Astrocyte (in vitro differentiated cells and primary cell): ENCODE measurements around the gene PLEKHM3. TPM values are rescaled to one million over a fixed set of nuclear protein-coding genes. Genes with fewer than 3 reads are reported as not detected.

ENCODE experiments used
- DNase-seq: peaks from one replicate; pipeline ENCODE4 v3.0.0-alpha.2; 2010; ENCODE audit warnings: low read depth
- FAIRE-seq: peaks from 2 replicates; lab custom pipeline; 2011; peaks lifted over from hg19 to GRCh38; lab: Jason Lieb, UNC
- H2AFZ ChIP-seq: 2 replicates; pipeline ENCODE4 v1.6.0; 2012; ENCODE audit warnings: low read depth, low read length, inconsistent platforms
- H3K27ac ChIP-seq: 2 replicates; pipeline ENCODE4 v1.5.1; 2011; ENCODE audit warnings: low read depth, low read length, inconsistent platforms
- H3K27me3 ChIP-seq: 2 replicates; pipeline ENCODE4 v1.6.0; 2011; ENCODE audit warnings: low read length, inconsistent platforms; ENCODE audit not compliant: insufficient read depth
- H3K36me3 ChIP-seq: 2 replicates; pipeline ENCODE4 v1.5.1; 2011; ENCODE audit warnings: low read length, inconsistent platforms; ENCODE audit not compliant: insufficient read depth
- H3K4me1 ChIP-seq: 2 replicates; pipeline ENCODE4 v1.5.1; 2011; ENCODE audit warnings: low read length, inconsistent platforms; ENCODE audit not compliant: insufficient read depth
- H3K4me2 ChIP-seq: 2 replicates; pipeline ENCODE4 v1.6.0; 2012; ENCODE audit warnings: low read length, inconsistent platforms
- H3K4me3 ChIP-seq: 2 replicates; pipeline ENCODE4 v1.5.1; 2011; ENCODE audit warnings: low read depth, mild to moderate bottlenecking, low read length, inconsistent platforms; ENCODE audit not compliant: insufficient read depth
- H3K79me2 ChIP-seq: 2 replicates; pipeline ENCODE4 v1.6.0; 2012; ENCODE audit warnings: mild to moderate bottlenecking, low read length, inconsistent platforms; ENCODE audit not compliant: insufficient read depth
- H3K9ac ChIP-seq: 2 replicates; pipeline ENCODE4 v1.6.0; 2012; ENCODE audit warnings: mild to moderate bottlenecking, low read length, inconsistent platforms
- H3K9me3 ChIP-seq: 2 replicates; pipeline ENCODE4 v1.5.1; 2012; ENCODE audit warnings: low read depth, mild to moderate bottlenecking, low read length, inconsistent platforms; ENCODE audit not compliant: insufficient read depth
- H4K20me1 ChIP-seq: 2 replicates; pipeline ENCODE4 v1.6.0; 2012; ENCODE audit warnings: low read length, inconsistent platforms; ENCODE audit not compliant: insufficient read depth
- H3K27ac Mint-ChIP-seq: one replicate; pipeline ENCODE4 v1.8.0; 2021; ENCODE audit warnings: mild to moderate bottlenecking, mixed read lengths; ENCODE audit not compliant: unreplicated experiment
- H3K27me3 Mint-ChIP-seq: one replicate; pipeline ENCODE4 v1.8.0; 2021; ENCODE audit warnings: low read depth, mixed read lengths; ENCODE audit not compliant: unreplicated experiment
- H3K36me3 Mint-ChIP-seq: one replicate; pipeline ENCODE4 v1.8.0; 2021; ENCODE audit warnings: low read depth, mixed read lengths; ENCODE audit not compliant: unreplicated experiment
- H3K4me1 Mint-ChIP-seq: one replicate; pipeline ENCODE4 v1.8.0; 2021; ENCODE audit warnings: low read depth, mixed read lengths; ENCODE audit not compliant: unreplicated experiment
- H3K4me3 Mint-ChIP-seq: one replicate; pipeline ENCODE4 v1.8.0; 2021; ENCODE audit warnings: mild to moderate bottlenecking, moderate library complexity, mixed read lengths; ENCODE audit not compliant: unreplicated experiment
- H3K9me3 Mint-ChIP-seq: one replicate; pipeline ENCODE4 v1.8.0; 2021; ENCODE audit warnings: mild to moderate bottlenecking, mixed read lengths; ENCODE audit not compliant: unreplicated experiment
- EZH2 ChIP-seq: IDR thresholded peaks from 2 replicates; pipeline ENCODE4 v1.6.1; 2012; ENCODE audit warnings: mild to moderate bottlenecking, low read length, inconsistent platforms; ENCODE audit not compliant: insufficient read depth
- total RNA-seq: library from RNA; stranded (reverse); gene quantifications from 2 replicates; pipeline ENCODE4 v1.2.1, GENCODE V29; 2021
- TF ChIP-seq, protein P1 (sequence below): IDR thresholded peaks from 2 replicates; pipeline ENCODE4 v1.5.1; 2011; ENCODE audit warnings: low read depth, mild to moderate bottlenecking, inconsistent platforms, low read length, moderate library complexity; ENCODE audit not compliant: insufficient read depth

PLEKHM3 gene
- total RNA-seq, 1 donor from 2014 or later: 9.1 TPM

DNA sequence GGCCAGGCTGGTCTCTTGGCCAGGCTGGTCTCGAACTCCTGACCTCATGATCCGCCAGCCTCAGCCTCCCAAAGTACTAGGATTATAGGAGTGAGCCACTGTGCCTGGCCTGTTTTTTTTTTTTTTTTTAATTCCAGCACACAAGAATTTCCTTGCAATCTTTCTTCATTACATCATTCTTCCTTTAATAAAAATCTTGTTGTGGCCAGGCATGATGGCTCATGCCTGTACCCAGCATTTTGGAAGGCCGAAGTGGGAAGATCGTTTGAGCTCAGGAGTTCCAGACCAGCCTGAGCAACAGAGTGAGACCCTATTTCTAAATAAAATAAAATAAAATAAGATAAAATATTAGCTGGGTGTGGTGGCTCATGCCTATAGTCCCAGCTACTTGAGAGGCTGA lies 21.4 kb upstream of the PLEKHM3 start:
- Mint-ChIP-seq H3K9me3 (no peaks in the 10 kb centered on the region), H3K27ac (no peak overlapping the region), H3K4me3 (no peak overlapping the region), H3K36me3 (no peaks in the 10 kb centered on the region), H3K27me3 (no peaks in the 10 kb centered on the region), H3K4me1 (peaks cover 11% of the 10 kb centered on the region)
- H3K9ac ChIP-seq: no peak overlapping the region
- H3K27me3 ChIP-seq: no peaks in the 10 kb centered on the region
- no peak overlapping the region for H3K4me3 ChIP-seq
- no peak overlapping the region for H3K27ac ChIP-seq
- no peaks in the 10 kb centered on the region for H4K20me1 ChIP-seq
- H3K4me2 ChIP-seq: no peak overlapping the region
- H3K9me3 ChIP-seq: no peaks in the 10 kb centered on the region
- peak; percentile 34 for DNase-seq
- no peaks in the 10 kb centered on the region for H3K79me2 ChIP-seq
- no peaks in the 10 kb centered on the region for H3K36me3 ChIP-seq
- no peak for FAIRE-seq
- no peak overlapping the region for H2AFZ ChIP-seq
- TF ChIP-seq, protein P1, sequence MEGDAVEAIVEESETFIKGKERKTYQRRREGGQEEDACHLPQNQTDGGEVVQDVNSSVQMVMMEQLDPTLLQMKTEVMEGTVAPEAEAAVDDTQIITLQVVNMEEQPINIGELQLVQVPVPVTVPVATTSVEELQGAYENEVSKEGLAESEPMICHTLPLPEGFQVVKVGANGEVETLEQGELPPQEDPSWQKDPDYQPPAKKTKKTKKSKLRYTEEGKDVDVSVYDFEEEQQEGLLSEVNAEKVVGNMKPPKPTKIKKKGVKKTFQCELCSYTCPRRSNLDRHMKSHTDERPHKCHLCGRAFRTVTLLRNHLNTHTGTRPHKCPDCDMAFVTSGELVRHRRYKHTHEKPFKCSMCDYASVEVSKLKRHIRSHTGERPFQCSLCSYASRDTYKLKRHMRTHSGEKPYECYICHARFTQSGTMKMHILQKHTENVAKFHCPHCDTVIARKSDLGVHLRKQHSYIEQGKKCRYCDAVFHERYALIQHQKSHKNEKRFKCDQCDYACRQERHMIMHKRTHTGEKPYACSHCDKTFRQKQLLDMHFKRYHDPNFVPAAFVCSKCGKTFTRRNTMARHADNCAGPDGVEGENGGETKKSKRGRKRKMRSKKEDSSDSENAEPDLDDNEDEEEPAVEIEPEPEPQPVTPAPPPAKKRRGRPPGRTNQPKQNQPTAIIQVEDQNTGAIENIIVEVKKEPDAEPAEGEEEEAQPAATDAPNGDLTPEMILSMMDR: no peak
- no peak for TF ChIP-seq EZH2
- no peaks in the 10 kb centered on the region for H3K4me1 ChIP-seq

DNA sequence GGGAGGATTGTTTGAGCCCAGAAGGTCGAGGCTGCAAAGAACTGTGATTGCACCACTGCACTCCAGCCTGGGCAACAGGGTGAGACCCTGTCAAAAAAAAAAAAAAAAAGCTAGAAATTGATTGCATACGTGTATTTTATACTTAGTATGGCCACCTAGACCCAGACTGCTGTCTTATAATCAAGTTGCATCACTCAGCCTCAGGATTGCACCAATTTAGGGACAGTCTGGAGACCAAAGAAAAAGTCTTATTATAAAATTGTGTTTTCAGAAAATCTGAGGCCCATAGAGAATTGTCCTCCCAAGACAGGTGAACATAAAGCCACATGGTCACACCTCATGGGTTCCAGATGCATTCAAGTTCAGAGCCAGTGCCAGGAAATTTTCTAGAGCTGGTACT lies 17.1 kb upstream of the PLEKHM3 start:
- Mint-ChIP-seq H3K4me1 (peaks cover 18% of the 10 kb centered on the region), H3K4me3 (no peak overlapping the region), H3K27me3 (no peaks in the 10 kb centered on the region), H3K9me3 (no peaks in the 10 kb centered on the region), H3K27ac (no peak overlapping the region), H3K36me3 (no peaks in the 10 kb centered on the region)
- H3K27ac ChIP-seq: no peak overlapping the region
- no peak overlapping the region for H2AFZ ChIP-seq
- H4K20me1 ChIP-seq: no peaks in the 10 kb centered on the region
- TF ChIP-seq EZH2: no peak
- TF ChIP-seq, protein P1: no peak
- no peak overlapping the region for H3K9ac ChIP-seq
- DNase-seq: no peak
- no peaks in the 10 kb centered on the region for H3K27me3 ChIP-seq
- no peaks in the 10 kb centered on the region for H3K9me3 ChIP-seq
- H3K79me2 ChIP-seq: no peaks in the 10 kb centered on the region
- no peak overlapping the region for H3K4me3 ChIP-seq
- peaks cover 6% of the 10 kb centered on the region for H3K4me1 ChIP-seq
- H3K36me3 ChIP-seq: no peaks in the 10 kb centered on the region
- H3K4me2 ChIP-seq: no peak overlapping the region
- FAIRE-seq: no peak

DNA sequence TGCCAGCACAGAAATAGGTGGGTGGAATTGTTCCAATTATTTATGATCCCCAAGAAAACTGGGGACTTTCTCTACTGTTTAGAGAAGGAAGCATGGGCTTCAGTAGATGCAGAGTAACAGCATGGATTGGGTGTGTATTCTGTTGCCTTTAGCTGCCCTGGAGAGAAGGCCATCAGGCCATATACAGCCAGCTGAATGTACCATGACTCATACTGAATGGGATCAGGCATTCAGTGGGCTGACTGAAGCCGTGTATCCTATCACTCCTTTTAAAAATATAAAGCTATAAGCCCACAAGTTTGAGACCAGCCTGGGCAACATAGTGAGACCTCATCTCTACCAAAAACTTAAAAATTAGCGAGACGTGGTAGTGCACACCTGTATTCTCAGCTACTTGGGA lies 16.7 kb upstream of the PLEKHM3 start:
- peaks cover 18% of the 10 kb centered on the region for H3K4me1 Mint-ChIP-seq
- Histone ChIP-seq H3K79me2 (no peaks in the 10 kb centered on the region), H3K27ac (no peak overlapping the region), H2AFZ (no peak overlapping the region), H3K36me3 (no peaks in the 10 kb centered on the region), H3K4me1 (peaks cover 6% of the 10 kb centered on the region), H3K4me2 (no peak overlapping the region), H3K9me3 (no peaks in the 10 kb centered on the region), H4K20me1 (no peaks in the 10 kb centered on the region), H3K27me3 (no peaks in the 10 kb centered on the region), H3K4me3 (no peak overlapping the region), H3K9ac (no peak overlapping the region)
- H3K4me3 Mint-ChIP-seq: no peak overlapping the region
- TF ChIP-seq EZH2: no peak
- TF ChIP-seq, protein P1: no peak
- no peak overlapping the region for H3K27ac Mint-ChIP-seq
- no peaks in the 10 kb centered on the region for H3K27me3 Mint-ChIP-seq
- peak; percentile 5 for FAIRE-seq
- no peaks in the 10 kb centered on the region for H3K36me3 Mint-ChIP-seq
- H3K9me3 Mint-ChIP-seq: no peaks in the 10 kb centered on the region
- DNase-seq: peak; percentile 36
